AG20443 (cell line): ENCODE measurements around the gene CFAP157.

Experiments used
- DNase-seq: peaks from one replicate; pipeline ENCODE4 v3.0.0; 2012; ENCODE audit warnings: low spot score, mixed read lengths

Gene CFAP157

GRCh38 chr9:127706836-127707241 is at the start of gene CFAP157:
TSS of gene CFAP157 (plus strand) at chr9:127706988. CDS start at chr9:127707032, 44 bp downstream.
- DNase-seq: peak; percentile 39

GRCh38 chr9:127658428-127658827 is 48.4 kb upstream of the CFAP157 start:
- DNase-seq: no peak

GRCh38 chr9:127660886-127661741 is 45.7 kb upstream of the CFAP157 start:
- DNase-seq: no peak

- DNase-seq: no peak
Measured at GRCh38 chr9:127662617-127663016, 44.2 kb upstream of the CFAP157 start.

- no peak for DNase-seq
Measured at GRCh38 chr9:127664324-127664677, 42.5 kb upstream of the CFAP157 start.

GRCh38 chr9:127664678-127665507 is 41.9 kb upstream of the CFAP157 start:
- peak; percentile 66 for DNase-seq

- DNase-seq: no peak
Measured at GRCh38 chr9:127667127-127667844, 39.5 kb upstream of the CFAP157 start.

GRCh38 chr9:127667906-127668305 is 38.9 kb upstream of the CFAP157 start:
- no peak for DNase-seq

- DNase-seq: no peak
Measured at GRCh38 chr9:127673234-127673633, 33.6 kb upstream of the CFAP157 start.

GRCh38 chr9:127676638-127677037 is 30.1 kb upstream of the CFAP157 start:
- no peak for DNase-seq

GRCh38 chr9:127679506-127679905 is 27.3 kb upstream of the CFAP157 start:
- DNase-seq: no peak

GRCh38 chr9:127680226-127680625 is 26.6 kb upstream of the CFAP157 start:
- no peak for DNase-seq

- DNase-seq: no peak
Measured at GRCh38 chr9:127680846-127681245, 25.9 kb upstream of the CFAP157 start.

GRCh38 chr9:127682351-127683136 is 24.2 kb upstream of the CFAP157 start:
- no peak for DNase-seq

- peak; percentile 76 for DNase-seq
Measured at GRCh38 chr9:127683723-127684122, 23.1 kb upstream of the CFAP157 start.

GRCh38 chr9:127684576-127684975 is 22.2 kb upstream of the CFAP157 start:
- peak; percentile 79 for DNase-seq

GRCh38 chr9:127686461-127687393 is 20.1 kb upstream of the CFAP157 start:
- no peak for DNase-seq

- DNase-seq: no peak
Measured at GRCh38 chr9:127689329-127690000, 17.3 kb upstream of the CFAP157 start.

GRCh38 chr9:127690735-127691134 is 16.1 kb upstream of the CFAP157 start:
- DNase-seq: no peak

GRCh38 chr9:127692071-127692470 is 14.7 kb upstream of the CFAP157 start:
- no peak for DNase-seq
